Panc1 (cell line): ENCODE results near the gene ERRFI1.

Source experiments
- POLR2AphosphoS5 ChIP-seq: IDR thresholded peaks from 2 replicates; pipeline ENCODE4 v1.6.1; 2012; ENCODE audit warnings: mild to moderate bottlenecking, low read depth, low read length, moderate library complexity
- SIN3A ChIP-seq: IDR thresholded peaks from 2 replicates; pipeline ENCODE4 v1.6.1; 2012; ENCODE audit warnings: low read depth, mild to moderate bottlenecking, low read length, moderate library complexity, borderline replicate concordance; ENCODE audit not compliant: insufficient read depth
- TCF7L2 ChIP-seq: IDR thresholded peaks from 2 replicates; pipeline ENCODE4 v1.6.1; 2011; ENCODE audit warnings: mild to moderate bottlenecking, low read depth, low read length, inconsistent platforms
- TF ChIP-seq, protein P1 (sequence below): fragments of 450-650 bp; IDR thresholded peaks from 2 replicates; pipeline ENCODE4 v1.5.1; 2017; ENCODE audit warnings: mild to moderate bottlenecking
- TF ChIP-seq, protein P2 (sequence below), 2 experiments: IDR thresholded peaks; 2 replicates each; pipeline ENCODE4 v1.6.1; 2011 to 2012; ENCODE audit warnings: low read depth in 2 of 2, control low read depth in 1 of 2, low read length in 1 of 2, mild to moderate bottlenecking in 1 of 2, moderate library complexity in 1 of 2; ENCODE audit not compliant: insufficient read depth in 1 of 2

DNA sequence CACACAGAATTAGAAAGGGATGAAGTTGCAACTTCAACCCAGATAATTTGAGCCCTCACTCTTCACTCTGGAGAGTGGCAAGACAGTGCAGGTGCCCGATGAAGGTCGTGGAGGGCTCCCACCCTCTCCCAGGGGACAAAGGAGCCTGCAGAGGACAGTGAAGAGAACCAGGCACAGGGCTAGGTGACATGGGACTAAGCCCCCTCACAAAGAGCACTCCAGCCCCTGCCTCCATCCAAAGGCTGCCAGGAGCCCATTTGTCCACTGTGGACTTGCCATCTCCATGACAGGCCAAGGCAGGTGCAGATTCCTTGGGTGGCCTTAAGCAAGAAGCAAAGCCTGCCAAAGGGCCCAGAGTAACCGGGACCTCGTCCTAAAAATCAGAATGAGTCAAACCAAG is 15.1 kb downstream of the ERRFI1 start:
- TF ChIP-seq, protein P1, sequence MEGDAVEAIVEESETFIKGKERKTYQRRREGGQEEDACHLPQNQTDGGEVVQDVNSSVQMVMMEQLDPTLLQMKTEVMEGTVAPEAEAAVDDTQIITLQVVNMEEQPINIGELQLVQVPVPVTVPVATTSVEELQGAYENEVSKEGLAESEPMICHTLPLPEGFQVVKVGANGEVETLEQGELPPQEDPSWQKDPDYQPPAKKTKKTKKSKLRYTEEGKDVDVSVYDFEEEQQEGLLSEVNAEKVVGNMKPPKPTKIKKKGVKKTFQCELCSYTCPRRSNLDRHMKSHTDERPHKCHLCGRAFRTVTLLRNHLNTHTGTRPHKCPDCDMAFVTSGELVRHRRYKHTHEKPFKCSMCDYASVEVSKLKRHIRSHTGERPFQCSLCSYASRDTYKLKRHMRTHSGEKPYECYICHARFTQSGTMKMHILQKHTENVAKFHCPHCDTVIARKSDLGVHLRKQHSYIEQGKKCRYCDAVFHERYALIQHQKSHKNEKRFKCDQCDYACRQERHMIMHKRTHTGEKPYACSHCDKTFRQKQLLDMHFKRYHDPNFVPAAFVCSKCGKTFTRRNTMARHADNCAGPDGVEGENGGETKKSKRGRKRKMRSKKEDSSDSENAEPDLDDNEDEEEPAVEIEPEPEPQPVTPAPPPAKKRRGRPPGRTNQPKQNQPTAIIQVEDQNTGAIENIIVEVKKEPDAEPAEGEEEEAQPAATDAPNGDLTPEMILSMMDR: no peak
- no peak for TF ChIP-seq TCF7L2
- TF ChIP-seq POLR2AphosphoS5: peak; percentile 74
- TF ChIP-seq SIN3A: no peak
- TF ChIP-seq, protein P2, sequence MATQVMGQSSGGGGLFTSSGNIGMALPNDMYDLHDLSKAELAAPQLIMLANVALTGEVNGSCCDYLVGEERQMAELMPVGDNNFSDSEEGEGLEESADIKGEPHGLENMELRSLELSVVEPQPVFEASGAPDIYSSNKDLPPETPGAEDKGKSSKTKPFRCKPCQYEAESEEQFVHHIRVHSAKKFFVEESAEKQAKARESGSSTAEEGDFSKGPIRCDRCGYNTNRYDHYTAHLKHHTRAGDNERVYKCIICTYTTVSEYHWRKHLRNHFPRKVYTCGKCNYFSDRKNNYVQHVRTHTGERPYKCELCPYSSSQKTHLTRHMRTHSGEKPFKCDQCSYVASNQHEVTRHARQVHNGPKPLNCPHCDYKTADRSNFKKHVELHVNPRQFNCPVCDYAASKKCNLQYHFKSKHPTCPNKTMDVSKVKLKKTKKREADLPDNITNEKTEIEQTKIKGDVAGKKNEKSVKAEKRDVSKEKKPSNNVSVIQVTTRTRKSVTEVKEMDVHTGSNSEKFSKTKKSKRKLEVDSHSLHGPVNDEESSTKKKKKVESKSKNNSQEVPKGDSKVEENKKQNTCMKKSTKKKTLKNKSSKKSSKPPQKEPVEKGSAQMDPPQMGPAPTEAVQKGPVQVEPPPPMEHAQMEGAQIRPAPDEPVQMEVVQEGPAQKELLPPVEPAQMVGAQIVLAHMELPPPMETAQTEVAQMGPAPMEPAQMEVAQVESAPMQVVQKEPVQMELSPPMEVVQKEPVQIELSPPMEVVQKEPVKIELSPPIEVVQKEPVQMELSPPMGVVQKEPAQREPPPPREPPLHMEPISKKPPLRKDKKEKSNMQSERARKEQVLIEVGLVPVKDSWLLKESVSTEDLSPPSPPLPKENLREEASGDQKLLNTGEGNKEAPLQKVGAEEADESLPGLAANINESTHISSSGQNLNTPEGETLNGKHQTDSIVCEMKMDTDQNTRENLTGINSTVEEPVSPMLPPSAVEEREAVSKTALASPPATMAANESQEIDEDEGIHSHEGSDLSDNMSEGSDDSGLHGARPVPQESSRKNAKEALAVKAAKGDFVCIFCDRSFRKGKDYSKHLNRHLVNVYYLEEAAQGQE (IDR thresholded peaks at IDR 0.05; ENCODE audit: insufficient read depth in 1 of 2, low read depth in 2 of 2, low read length in 1 of 2): no peak
